ENCODE measurements around the gene PIP5KL1.
A peak's percentile ranks its signal among the peaks of the same experiment; 100 is the strongest.

PIP5KL1 gene

GRCh38 chr9:127968042-127968441, 37.5 kb upstream of the PIP5KL1 start:
- no peak for DNase-seq (ENCODE audit: low spot score)

GRCh38 chr9:127967151-127967809, 36.7 kb upstream of the PIP5KL1 start:
- DNase-seq (ENCODE audit: low spot score), result no peak

- DNase-seq (ENCODE audit: low spot score), result no peak
These were observed 36.0 kb upstream of the PIP5KL1 start for GRCh38 chr9:127966416-127967150.

- no peak for DNase-seq (ENCODE audit: low spot score)
These were observed 35.4 kb upstream of the PIP5KL1 start for GRCh38 chr9:127965953-127966352.

GRCh38 chr9:127963359-127964064, 32.9 kb upstream of the PIP5KL1 start:
- no peak for DNase-seq (ENCODE audit: low spot score)

GRCh38 chr9:127963041-127963358, 32.4 kb upstream of the PIP5KL1 start:
- DNase-seq (ENCODE audit: low spot score), result no peak

GRCh38 chr9:127962278-127962677, 31.7 kb upstream of the PIP5KL1 start:
- DNase-seq (ENCODE audit: low spot score), result no peak

- no peak for DNase-seq (ENCODE audit: low spot score)
These were observed 31.1 kb upstream of the PIP5KL1 start for GRCh38 chr9:127961613-127962155.

GRCh38 chr9:127961155-127961490, 30.5 kb upstream of the PIP5KL1 start:
- no peak for DNase-seq (ENCODE audit: low spot score)

GRCh38 chr9:127960410-127961154, 30.0 kb upstream of the PIP5KL1 start:
- no peak for DNase-seq (ENCODE audit: low spot score)

- no peak for DNase-seq (ENCODE audit: low spot score)
These were observed 29.3 kb upstream of the PIP5KL1 start for GRCh38 chr9:127959841-127960409.

GRCh38 chr9:127959398-127959797, 28.8 kb upstream of the PIP5KL1 start:
- DNase-seq (ENCODE audit: low spot score), result no peak

- DNase-seq (ENCODE audit: low spot score), result no peak
These were observed 28.2 kb upstream of the PIP5KL1 start for GRCh38 chr9:127958728-127959127.

GRCh38 chr9:127955294-127956015, 24.9 kb upstream of the PIP5KL1 start:
- DNase-seq (ENCODE audit: low spot score), result peak; percentile 69

- DNase-seq (ENCODE audit: low spot score), result no peak
These were observed 24.3 kb upstream of the PIP5KL1 start for GRCh38 chr9:127954831-127955293.

- DNase-seq (ENCODE audit: low spot score), result no peak
These were observed 23.4 kb upstream of the PIP5KL1 start for GRCh38 chr9:127953768-127954505.

GRCh38 chr9:127953154-127953553, 22.6 kb upstream of the PIP5KL1 start:
- DNase-seq (ENCODE audit: low spot score), result no peak

- DNase-seq (ENCODE audit: low spot score), result no peak
These were observed 20.1 kb upstream of the PIP5KL1 start for GRCh38 chr9:127950513-127951289.

GRCh38 chr9:127949827-127950512, 19.4 kb upstream of the PIP5KL1 start:
- DNase-seq (ENCODE audit: low spot score), result peak; percentile 55
